Nucleus accumbens (tissue), 56 donors: ENCODE data around the gene FOXN3.
"Not testable (repeated sequence)": the region's sequence is repeated elsewhere in the genome, so short reads cannot be mapped to it uniquely, and the experiment has no call there.

Source experiments
- DNase-seq, 56 donors: peaks; one replicate each; lab custom pipeline; 2025; lab: John Stamatoyannopoulos, UW

FOXN3 gene

GRCh38 chr14:89182326-89182725 is 234.7 kb downstream of the FOXN3 start:
- DNase-seq: no peak

DNA sequence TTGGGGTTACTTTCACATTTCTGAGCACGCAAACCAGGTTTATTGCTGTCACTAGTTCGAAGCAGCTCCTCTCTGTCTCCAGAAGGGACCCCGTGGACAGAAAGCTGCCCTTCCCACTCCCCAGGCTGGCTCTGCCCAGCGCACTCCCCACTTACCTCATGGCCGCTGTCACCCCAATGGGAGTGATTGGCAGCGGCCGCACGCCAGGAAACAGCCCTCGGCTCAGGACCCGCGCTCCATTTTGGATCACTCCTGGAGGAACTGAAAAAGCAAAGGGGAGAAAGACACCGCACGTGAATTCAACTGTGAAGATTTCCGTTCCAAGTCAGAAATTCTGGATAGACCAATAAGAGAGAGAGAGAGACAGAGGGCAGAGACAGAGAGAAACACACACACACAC is 236.5 kb downstream of the FOXN3 start:
- DNase-seq: no peak

DNA sequence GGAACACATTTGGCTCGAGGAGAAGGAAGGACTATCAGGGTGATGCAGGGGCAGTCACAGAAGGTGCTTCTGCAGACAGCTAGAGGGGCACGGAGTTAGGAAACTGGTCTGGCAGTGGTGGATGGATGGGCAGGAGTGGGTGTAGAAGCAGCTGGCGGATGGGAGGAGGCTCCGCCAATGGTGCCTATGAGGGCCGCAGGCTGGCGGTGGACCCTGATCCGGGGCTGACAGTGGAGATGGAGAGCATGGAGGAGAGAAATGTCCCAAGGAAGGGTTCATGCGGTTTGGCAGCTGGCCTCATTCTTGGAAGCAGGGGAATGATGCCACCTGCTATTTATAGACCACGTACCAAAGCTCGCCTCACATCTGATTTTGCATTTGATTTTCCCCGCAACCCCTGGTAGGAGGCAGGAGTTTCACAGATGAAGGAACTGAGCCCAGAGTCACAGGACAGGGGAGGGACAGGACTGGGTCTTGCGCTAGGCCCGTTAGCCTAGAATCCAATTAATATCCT is 237.1 kb downstream of the FOXN3 start:
- no peak for DNase-seq

DNA sequence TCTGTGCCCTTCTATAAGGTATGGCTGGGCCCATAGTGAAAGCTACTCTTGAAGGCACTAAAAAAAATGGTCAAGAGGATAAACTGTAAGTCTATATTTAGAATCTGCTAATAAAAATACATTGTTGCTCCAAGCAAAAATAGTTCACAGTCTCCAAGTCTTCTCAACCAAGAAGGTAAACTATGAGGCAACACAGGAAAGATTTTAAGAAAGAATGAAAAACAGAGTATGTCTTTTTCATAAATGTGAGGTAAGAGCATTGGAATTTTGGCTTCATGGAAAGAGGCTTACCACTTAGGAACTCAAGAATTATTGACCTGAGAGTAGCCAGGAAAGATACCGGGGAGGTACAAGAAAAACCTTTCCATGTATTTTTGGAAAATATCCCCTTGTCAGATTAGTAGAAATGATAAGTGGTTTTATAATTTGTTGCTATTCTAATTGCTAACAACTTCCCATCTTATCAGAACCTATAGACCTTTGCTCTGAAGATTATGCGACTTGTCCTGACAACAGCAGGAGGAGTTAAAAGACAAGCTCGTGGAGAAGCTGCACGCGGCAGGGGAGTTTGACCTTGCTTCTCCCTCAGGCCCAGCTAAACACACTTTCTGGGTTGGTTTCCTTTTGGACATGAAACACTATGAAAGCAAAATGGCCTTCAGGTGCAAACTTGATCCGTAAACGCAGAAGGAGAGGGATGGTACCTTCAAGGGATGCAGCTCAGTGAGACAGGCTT is 238.1 kb downstream of the FOXN3 start:
- no peak for DNase-seq

DNA sequence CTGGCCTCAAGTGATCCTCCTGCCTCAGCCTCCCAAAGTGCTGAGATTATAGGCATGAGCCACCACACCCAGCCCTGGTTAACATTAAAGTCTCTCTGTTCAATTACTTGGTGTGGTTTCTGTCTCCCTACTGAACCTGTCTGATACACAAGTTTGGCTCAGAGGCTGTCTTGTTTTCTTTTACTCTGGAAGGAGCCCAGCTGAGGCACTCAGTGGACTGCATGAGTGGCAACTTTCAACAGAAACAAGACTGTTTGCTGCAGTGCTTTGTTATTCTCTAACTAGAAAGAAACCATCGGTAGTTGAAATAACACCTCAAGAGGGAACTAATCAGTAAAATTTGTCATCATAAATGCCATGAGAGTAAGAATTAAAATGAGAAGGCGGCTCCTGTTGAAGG is 238.7 kb downstream of the FOXN3 start:
- no peak for DNase-seq

DNA sequence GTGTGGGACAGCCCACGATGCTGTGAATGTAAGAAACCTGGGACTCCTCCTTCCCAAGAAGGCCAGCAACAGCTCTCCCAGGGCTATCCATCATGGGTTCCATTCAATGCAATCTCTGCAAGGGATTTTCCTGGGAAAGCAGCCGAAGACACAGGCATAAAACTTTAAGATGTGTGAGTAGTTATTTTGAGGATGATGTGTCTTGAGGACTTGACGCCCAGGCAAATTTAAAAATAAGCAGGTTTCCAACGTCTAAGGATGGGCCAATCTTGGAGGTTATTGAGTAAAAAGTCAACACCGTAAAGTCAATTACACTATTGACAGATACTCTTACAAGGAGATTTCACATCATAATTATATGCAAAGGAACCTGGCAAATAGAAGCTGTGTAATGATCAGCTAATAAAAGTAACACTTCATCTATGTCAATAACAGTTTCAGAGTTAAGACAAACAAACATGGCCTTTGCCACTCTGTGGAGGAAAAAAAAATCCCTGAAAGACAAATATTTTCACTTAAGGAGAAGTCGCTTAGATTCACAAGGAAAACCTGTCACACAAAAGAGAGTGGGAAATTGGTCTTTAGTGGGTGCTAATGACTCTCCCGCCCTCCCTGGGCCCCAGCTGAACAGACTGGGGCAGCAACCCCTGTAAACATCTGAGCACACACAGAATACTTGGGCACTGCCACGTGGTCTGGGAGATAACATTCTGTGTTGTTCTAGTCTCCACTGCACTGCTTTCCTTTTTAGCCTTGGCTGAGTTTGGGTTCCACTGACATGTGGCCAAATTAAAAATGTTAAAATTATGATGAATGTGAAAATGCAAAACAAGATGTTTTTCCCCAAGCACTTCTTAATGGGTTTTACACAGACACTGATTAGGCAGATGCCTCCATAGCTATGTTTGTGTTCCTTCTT is 240.9 kb downstream of the FOXN3 start:
- DNase-seq: no peak

GRCh38 chr14:89171628-89172027 is 245.4 kb downstream of the FOXN3 start:
- DNase-seq: no peak

GRCh38 chr14:89171168-89171567 is 245.9 kb downstream of the FOXN3 start:
- DNase-seq: no peak

DNA sequence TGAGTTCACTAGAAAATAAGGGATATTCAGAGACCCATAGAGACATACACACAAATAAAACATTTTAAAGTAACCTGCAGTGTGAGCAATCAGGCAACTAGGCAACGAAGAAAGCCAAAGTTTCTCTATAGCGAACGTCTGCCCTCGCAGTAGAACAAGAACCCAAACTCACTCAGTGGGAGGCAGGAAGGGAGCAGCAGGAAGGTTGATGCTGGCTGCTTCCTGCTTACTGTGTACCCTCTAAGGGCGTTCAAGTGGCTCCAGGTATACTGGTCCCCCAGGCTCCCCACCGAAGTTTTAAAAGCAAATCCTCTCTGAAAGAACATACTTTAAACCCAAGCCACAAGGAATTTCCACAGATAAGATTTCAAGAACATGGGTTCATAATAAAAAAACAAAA is 249.3 kb downstream of the FOXN3 start:
- DNase-seq: no peak

DNA sequence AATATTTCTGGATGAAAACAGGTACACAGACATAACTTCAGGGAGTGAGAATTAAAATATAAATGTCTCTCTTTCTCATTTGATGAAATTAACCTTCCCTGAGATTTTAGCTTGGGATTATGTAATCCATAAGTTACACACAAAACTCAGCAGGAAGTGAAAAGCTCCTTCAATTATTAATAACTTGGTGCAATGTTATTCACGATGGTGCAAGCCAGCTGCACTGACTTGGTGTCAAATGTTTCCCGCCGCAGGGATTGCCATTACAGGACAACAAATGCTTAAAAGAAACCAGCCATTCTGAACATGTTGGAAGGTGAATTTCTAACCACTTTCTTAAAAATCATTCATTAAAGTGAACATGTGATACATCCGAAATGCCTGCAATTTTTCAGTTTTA is 250.4 kb downstream of the FOXN3 start:
- DNase-seq: no peak

DNA sequence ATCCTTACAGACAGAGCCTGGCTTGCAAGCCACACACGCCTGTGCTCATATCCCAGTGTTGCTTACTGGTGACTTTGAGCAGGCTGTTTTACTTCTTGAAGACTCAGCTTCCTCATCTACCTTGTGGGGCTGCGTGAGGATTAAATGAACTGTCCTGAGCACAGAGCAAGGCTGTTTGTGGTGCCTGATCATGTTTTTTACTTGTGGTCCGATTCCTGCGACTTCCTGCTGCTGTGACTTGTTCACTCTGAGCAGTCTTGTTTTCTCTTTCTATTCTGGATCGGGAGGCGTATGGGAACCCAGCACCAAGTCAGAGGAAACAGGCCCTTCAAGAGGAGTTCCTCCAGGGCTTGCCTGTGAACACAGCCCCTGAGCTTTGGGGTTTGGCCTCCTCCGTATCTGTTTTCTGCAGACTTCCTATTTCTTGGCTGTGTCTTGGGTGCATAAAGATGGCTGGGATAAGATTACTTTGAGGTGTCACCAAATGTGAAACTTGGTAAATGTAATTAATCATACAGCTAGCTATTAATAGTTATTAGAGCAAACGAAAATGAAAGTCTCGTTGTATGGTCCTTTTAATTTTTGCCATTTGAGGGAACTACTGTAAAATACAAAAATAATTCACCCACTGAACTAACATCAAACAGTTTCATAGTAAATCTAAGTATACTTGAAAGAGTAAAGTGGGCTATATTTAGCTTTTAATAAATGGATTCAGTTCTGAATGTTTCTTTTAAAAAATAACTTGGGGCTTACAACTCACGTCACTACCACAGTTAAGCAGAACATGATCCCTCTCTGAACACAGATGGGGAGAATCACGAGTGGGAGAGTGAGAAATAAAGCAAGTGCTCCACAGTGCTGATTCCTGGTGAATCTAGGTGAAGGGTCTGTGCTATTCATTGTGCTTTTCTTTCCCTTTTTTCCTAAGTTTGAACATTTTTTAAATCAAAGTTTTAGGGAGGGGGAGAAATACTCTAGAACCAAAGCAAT is 251.5 kb downstream of the FOXN3 start:
- DNase-seq: peak in 1 of 56 donors; percentile 19

GRCh38 chr14:89164168-89165073 is 252.6 kb downstream of the FOXN3 start:
- no peak for DNase-seq

DNA sequence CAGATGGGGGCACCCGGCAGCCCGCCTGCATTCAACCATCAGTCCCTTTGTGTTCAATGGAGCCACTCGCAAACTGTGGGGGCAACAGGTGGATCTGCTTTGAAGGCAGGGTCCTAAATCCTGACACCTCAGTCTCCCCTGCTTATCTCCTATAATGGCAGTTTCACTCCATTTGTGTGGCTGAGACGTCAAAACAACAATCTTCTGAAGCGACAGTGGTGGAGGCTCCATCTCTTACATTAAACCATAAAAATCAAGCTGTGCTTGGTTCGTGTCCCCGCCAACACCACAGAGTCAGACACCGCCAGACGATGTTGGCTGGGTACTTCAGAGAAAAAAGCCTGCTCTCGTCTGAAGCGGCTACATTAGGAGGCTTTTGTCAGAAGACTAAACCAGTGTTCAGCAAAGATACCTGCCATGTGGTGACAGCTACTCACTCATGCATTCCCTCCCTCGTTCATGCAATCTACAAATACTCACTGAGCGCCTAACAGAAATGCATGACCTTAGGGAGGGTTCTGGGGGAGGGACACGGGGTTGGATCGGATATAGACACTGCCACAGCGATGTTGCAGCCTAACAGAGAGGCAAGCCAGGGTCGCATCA is 253.9 kb downstream of the FOXN3 start:
- no peak for DNase-seq

DNA sequence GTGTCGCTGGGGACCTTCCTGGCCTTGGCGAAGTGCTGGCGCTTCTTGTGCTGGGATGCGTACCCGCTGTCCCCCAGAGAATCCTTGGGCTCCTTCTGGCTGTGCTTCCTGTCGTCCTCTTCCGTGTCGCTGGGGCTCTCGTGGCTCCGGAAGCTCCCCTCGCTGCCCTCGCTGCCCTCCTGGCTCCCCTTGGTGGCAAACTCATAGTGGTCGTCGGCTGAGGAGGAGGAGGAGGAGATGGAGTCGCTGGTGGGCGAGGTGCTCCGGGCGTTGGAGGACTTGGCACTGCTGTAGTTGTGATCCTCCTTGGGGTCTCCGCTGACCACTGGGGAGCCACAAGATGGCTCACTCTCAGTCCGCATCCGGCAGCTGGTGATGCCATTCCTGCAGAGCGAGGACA is 254.4 kb downstream of the FOXN3 start:
- DNase-seq: no peak

DNA sequence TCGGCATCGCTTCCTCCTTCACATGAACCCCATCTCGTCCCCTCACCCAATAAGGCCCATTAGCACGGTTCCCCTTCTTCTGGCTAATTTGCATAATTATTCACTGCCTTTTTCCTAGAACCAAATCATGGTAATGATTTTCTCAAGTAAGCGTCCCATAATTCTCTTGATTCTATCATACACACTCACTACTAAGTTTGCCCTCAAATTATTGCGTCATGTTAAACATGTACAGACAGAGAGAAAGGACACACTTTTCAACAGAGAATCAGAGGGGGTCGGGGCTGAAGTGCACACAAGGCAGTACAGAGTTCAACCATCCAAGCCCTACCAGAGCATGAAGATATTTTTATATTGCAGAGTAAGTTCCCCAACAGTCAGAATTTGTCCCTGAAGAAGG is 256.6 kb downstream of the FOXN3 start:
- DNase-seq: no peak

DNA sequence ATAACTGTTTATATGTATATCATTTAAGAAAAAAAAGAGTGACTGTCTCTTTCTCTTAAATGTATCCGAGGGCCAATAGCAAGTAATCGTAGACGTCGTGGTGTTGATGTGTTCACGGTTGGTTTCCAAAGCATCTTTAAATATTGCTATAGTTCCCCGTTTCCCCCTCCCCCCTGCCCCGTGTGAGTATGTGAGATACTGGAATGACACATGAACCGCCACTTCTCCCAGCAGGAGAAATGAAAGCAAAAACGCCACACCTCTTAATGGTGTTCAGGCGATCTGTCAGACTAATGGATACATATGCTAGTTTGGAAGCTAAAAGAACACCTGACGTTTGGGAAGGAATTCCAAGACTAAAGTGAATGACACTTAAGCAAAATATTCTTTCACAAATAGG is 258.3 kb downstream of the FOXN3 start:
- no peak for DNase-seq

DNA sequence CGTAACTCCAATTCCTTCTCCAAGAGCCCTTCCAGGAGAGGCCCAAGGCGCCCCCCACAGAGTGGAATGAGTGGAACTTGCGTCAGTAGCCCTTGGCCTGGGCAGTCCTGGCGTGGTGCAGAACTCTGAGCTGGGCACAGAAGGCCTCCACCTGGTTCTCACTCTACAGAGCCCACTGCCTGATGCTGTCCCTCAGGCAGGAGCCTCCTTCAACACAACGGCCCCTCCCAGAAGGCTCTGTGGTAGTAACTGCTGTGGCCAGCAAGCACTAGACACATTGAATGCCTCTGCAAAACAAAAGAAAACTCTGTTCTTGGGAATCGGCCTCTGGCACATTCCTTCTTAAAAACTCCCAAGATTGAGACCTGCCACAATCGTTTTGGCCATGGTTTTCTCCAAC is 258.9 kb downstream of the FOXN3 start:
- DNase-seq: not testable (repeated sequence)

- DNase-seq: no peak
These were observed 261.5 kb downstream of the FOXN3 start for GRCh38 chr14:89155491-89155890.

GRCh38 chr14:89151693-89152092 is 265.3 kb downstream of the FOXN3 start:
- DNase-seq: not testable (repeated sequence)
